SH-SY5Y (cell line): ENCODE results near the gene GPATCH2L.
A peak's percentile ranks its signal among the peaks of the same experiment; 100 is the strongest.

ENCODE experiments used
- GATA2 ChIP-seq: IDR thresholded peaks from 2 replicates; pipeline ENCODE4 v1.6.1; 2011; ENCODE audit warnings: mild to moderate bottlenecking, low read depth, low read length
- GATA3 ChIP-seq: IDR thresholded peaks from 2 replicates; pipeline ENCODE4 v1.6.1; 2011; ENCODE audit warnings: low read depth, mild to moderate bottlenecking, low read length, moderate library complexity

DNA sequence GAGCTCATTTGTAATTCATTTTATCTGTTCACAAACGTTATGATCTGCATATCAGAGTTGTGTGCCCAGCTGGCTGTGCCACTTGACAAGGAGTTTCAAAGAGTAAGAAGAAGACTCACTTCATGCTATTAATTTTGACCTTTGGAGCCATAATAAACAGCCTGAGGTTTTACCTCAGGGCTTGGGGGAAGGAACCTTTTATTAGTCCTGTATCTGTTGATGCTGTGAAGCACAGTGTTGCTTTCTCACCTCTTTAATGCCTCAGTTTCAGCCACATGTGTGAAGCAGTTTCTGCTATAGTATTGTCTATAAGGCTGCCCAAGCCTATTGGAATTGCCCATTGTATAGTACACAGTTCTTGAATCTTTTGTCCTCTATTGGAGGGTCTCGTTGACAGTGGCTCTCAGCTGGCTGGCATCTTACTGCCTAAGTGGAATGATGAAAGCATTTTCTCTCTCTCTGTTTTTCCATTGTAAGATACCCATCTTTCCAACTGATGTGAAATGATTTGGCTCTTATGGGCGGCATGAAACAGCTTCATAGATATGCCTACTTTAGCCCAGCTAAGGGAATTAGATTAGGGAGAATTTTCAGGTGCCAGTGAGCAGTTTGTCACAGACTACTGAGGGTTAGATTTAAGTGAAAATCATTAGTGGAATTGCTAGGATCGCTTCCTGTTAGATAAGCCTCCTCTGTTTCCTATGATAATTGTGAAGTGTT is 34.7 kb downstream of the GPATCH2L start:
- TF ChIP-seq GATA2 (peak; percentile 93), GATA3 (peak; percentile 80)
